Duodenal mucosa (tissue), 2 donors: Measurements from ENCODE around the gene PPP2R2D.
"Not testable (repeated sequence)": the region's sequence is repeated elsewhere in the genome, so short reads cannot be mapped to it uniquely, and the experiment has no call there.

Source experiments
- H3K27ac ChIP-seq: one replicate; pipeline ENCODE4 v1.7.0; 2013; ENCODE audit warnings: low read depth, low read length
- H3K27me3 ChIP-seq, 2 donors: one replicate each; pipeline ENCODE4 v1.7.0; 2013; ENCODE audit warnings: low read length in 2 of 2, control low read depth in 1 of 2; ENCODE audit not compliant: insufficient read depth in 2 of 2, control insufficient read depth in 1 of 2
- H3K36me3 ChIP-seq, 2 donors: one replicate each; pipeline ENCODE4 v1.7.0; 2013; ENCODE audit warnings: low read length in 2 of 2, control low read depth in 1 of 2; ENCODE audit not compliant: insufficient read depth in 2 of 2, control insufficient read depth in 1 of 2
- H3K4me1 ChIP-seq, 2 donors: one replicate each; pipeline ENCODE4 v1.7.0; 2013; ENCODE audit warnings: low read length in 2 of 2, control low read depth in 1 of 2; ENCODE audit not compliant: insufficient read depth in 2 of 2, control insufficient read depth in 1 of 2
- H3K4me3 ChIP-seq, 2 donors: one replicate each; pipeline ENCODE4 v1.7.0; 2013; ENCODE audit warnings: low read length in 2 of 2, low read depth in 1 of 2
- H3K9ac ChIP-seq, 2 donors: one replicate each; pipeline ENCODE4 v1.7.0; 2013; ENCODE audit warnings: low read length in 2 of 2, low read depth in 1 of 2
- H3K9me3 ChIP-seq, 2 donors: one replicate each; pipeline ENCODE4 v1.7.0; 2013; ENCODE audit warnings: low read length in 2 of 2, control low read depth in 1 of 2; ENCODE audit not compliant: control insufficient read depth in 1 of 2

Gene PPP2R2D

GRCh38 chr10:131947631-131948347, 47.0 kb downstream of the PPP2R2D start:
- peaks cover 51 to 75% of the 10 kb centered on the region in 2 donors for H3K36me3 ChIP-seq

DNA sequence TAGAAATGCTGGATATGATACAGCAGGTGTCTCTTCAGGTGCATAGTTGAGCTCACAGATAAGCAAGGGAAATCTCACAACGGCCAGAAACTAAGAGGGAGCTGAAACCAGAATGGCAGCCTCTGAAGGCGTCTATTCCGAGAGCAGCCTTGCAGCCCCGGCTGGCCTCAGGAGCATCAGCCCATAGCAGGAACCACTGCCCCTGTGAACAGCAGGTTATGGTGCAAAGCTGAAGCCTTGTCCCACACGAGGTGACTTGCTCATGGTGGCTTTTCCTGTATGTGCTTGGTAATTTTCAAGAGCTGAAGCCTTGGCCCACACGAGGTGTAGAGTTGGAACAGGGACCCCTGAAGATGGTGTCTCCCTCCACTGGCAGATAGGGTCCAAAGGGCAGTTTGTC, 47.7 kb downstream of the PPP2R2D start:
- Histone ChIP-seq H3K9ac (no peak overlapping the region), H3K9me3 (no peaks in the 10 kb centered on the region), H3K4me1 (no peaks in the 10 kb centered on the region), H3K27me3 (no peaks in the 10 kb centered on the region), H3K27ac (no peak overlapping the region), H3K4me3 (no peak overlapping the region), H3K36me3 (peaks cover 47 to 77% of the 10 kb centered on the region in 2 donors)

More at GRCh38 chr10:131947631-131948347, 47.0 kb downstream of the PPP2R2D start:
- Histone ChIP-seq H3K9ac (no peak overlapping the region), H3K4me3 (no peak overlapping the region), H3K4me1 (no peaks in the 10 kb centered on the region), H3K9me3 (no peaks in the 10 kb centered on the region), H3K27me3 (no peaks in the 10 kb centered on the region), H3K27ac (no peak overlapping the region)

GRCh38 chr10:131949041-131949862, 48.4 kb downstream of the PPP2R2D start:
- no peak overlapping the region for H3K4me3 ChIP-seq
- peaks cover 51 to 82% of the 10 kb centered on the region in 2 donors for H3K36me3 ChIP-seq
- H3K4me1 ChIP-seq: no peaks in the 10 kb centered on the region
- no peak overlapping the region for H3K27ac ChIP-seq
- H3K27me3 ChIP-seq: no peaks in the 10 kb centered on the region
- H3K9me3 ChIP-seq: no peaks in the 10 kb centered on the region
- no peak overlapping the region for H3K9ac ChIP-seq

DNA sequence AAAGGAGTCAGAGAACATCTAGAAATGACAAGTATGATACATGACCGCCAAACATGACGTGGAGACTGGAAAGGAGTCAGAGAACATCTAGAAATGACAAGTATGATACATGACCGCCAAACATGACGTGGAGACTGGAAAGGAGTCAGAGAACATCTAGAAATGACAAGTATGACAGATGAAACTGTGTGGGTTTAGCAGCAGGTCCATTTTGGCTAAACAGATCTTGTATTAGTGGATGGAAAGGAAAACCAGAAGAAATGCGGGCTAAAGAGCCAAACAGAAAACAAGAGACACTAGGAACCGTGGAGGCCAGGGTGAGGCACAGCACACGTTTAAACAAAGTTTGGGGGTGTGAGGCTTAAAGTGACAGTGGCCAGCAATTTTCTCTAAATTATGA, 49.1 kb downstream of the PPP2R2D start:
- not testable (repeated sequence) for H3K4me3 ChIP-seq, H3K4me1 ChIP-seq, H3K27ac ChIP-seq, H3K9me3 ChIP-seq, H3K27me3 ChIP-seq, H3K9ac ChIP-seq
- peaks cover 54 to 83% of the 10 kb centered on the region in 2 donors for H3K36me3 ChIP-seq

GRCh38 chr10:131954356-131954965, 53.7 kb downstream of the PPP2R2D start:
- Histone ChIP-seq H3K27me3 (no peaks in the 10 kb centered on the region), H3K9me3 (no peaks in the 10 kb centered on the region), H3K36me3 (peaks cover 50 to 78% of the 10 kb centered on the region in 2 donors), H3K4me1 (no peaks in the 10 kb centered on the region), H3K9ac (no peak overlapping the region), H3K4me3 (no peak overlapping the region), H3K27ac (no peak overlapping the region)

GRCh38 chr10:131955591-131956340, 55.0 kb downstream of the PPP2R2D start:
- Histone ChIP-seq H3K36me3 (peaks cover 43 to 79% of the 10 kb centered on the region in 2 donors), H3K27me3 (no peaks in the 10 kb centered on the region), H3K9me3 (no peaks in the 10 kb centered on the region), H3K4me3 (no peak overlapping the region), H3K27ac (no peak overlapping the region), H3K9ac (no peak overlapping the region), H3K4me1 (no peaks in the 10 kb centered on the region)

DNA sequence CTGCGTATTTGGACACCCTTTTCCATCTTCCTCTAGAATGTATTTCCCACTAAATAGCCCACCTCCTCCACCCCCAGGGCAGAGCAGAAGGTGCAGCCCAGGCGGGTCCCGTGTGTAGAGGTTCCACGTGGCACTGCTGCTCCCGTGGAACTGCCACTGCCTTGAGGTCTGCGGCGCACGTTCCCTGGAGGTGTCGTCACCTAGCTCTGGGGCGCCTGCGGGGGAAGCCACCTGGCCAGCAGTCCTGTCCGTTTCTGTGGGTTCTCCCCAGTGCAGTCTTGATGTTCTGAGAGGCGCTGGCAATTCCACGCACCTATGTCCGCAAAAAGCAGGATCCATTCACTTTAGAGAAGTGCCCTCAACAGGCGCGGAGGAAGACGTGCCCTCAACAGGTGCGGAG, 59.0 kb downstream of the PPP2R2D start:
- Histone ChIP-seq H3K9ac (no peak overlapping the region), H3K9me3 (no peaks in the 10 kb centered on the region), H3K4me3 (no peak overlapping the region), H3K36me3 (peaks cover 30 to 56% of the 10 kb centered on the region in 2 donors), H3K4me1 (no peaks in the 10 kb centered on the region), H3K27ac (no peak overlapping the region), H3K27me3 (no peaks in the 10 kb centered on the region)

- Histone ChIP-seq H3K4me3 (no peak overlapping the region), H3K27me3 (no peaks in the 10 kb centered on the region), H3K36me3 (peaks cover 22 to 50% of the 10 kb centered on the region in 2 donors), H3K4me1 (no peaks in the 10 kb centered on the region), H3K9ac (no peak overlapping the region), H3K27ac (no peak overlapping the region), H3K9me3 (no peaks in the 10 kb centered on the region)
Measured at GRCh38 chr10:131960631-131961046, 59.8 kb downstream of the PPP2R2D start.

DNA sequence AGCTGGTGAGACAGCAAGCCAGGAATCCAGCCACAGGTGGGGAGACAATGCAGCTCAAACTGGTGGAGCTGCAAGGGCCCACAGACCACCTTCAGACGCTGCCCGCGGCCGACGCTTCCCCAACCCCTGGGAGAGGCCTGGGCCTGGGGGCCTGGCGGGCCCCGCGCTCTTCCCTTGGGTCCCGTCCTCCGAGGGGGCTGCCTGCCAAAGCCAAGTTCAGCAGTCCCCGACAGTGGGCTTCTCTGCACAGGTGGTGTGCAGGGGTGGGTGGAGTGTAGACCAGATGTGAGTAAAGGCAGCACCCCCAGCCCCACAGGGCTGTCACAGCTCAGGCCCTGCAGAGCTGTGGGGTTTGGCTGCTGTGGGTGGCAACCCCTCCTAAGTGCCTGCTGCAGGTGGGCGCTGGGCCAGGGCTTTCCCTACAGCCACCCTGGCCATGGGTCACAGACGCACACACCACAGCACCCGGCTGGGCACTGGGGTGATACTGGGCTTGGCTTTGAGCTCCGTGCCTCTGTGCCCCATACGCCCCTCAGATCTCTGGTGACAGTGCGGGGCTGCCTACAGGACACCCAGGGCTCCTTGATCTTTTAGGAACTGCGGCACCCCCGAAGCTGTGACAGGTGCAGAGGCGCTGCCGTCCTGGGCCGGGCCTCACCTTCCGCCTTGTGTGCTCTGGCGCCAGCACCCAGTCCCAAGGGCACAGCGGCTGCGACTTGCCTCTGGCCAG, 60.4 kb downstream of the PPP2R2D start:
- H3K9ac ChIP-seq: no peak overlapping the region
- no peaks in the 10 kb centered on the region for H3K27me3 ChIP-seq
- no peak overlapping the region for H3K27ac ChIP-seq
- no peaks in the 10 kb centered on the region for H3K4me1 ChIP-seq
- H3K9me3 ChIP-seq: no peaks in the 10 kb centered on the region
- no peak overlapping the region for H3K4me3 ChIP-seq
- peaks cover 17 to 48% of the 10 kb centered on the region in 2 donors for H3K36me3 ChIP-seq
